DOHH2 (cell line): ENCODE results near the gene IL1R1.
"Not testable (repeated sequence)": the region's sequence is repeated elsewhere in the genome, so short reads cannot be mapped to it uniquely, and the experiment has no call there.

Source experiments
- H3F3A ChIP-seq: fragments of 200-600 bp; sonication (generic), shearing (Covaris generic); 2 replicates; pipeline ENCODE4 v1.6.0; 2016; ENCODE audit warnings: antibody characterized with exemption, mild to moderate bottlenecking; ENCODE audit not compliant: control insufficient read depth, insufficient read depth
- H3K27ac ChIP-seq: fragments of 200-600 bp; sonication (generic); 2 replicates; pipeline ENCODE4 v1.5.1; 2014; ENCODE audit warnings: low read depth, mild to moderate bottlenecking, low read length, moderate library complexity
- H3K27me3 ChIP-seq: fragments of 200-600 bp; sonication (generic); 2 replicates; pipeline ENCODE4 v1.6.1; 2014; ENCODE audit warnings: mild to moderate bottlenecking, low read length, mixed read lengths; ENCODE audit not compliant: control insufficient read depth
- H3K36me3 ChIP-seq: fragments of 200-600 bp; sonication (generic); 2 replicates; pipeline ENCODE4 v1.6.1; 2014; ENCODE audit warnings: mild to moderate bottlenecking, low read length, moderate library complexity, mixed read lengths; ENCODE audit not compliant: control insufficient read depth
- H3K4me1 ChIP-seq: fragments of 200-600 bp; sonication (generic); 2 replicates; pipeline ENCODE4 v1.6.1; 2014; ENCODE audit warnings: mild to moderate bottlenecking, low read length, mixed read lengths; ENCODE audit not compliant: control insufficient read depth
- H3K4me2 ChIP-seq: fragments of 200-600 bp; sonication (generic); 2 replicates; pipeline ENCODE4 v1.6.0; 2014; ENCODE audit warnings: mild to moderate bottlenecking, low read length, moderate library complexity
- H3K4me3 ChIP-seq: fragments of 200-600 bp; sonication (generic); 2 replicates; pipeline ENCODE4 v1.5.1; 2014; ENCODE audit warnings: mild to moderate bottlenecking, low read length, mixed read lengths
- H3K79me2 ChIP-seq: fragments of 200-600 bp; sonication (generic); 2 replicates; pipeline ENCODE4 v1.6.1; 2014; ENCODE audit warnings: mild to moderate bottlenecking, low read length, mixed read lengths; ENCODE audit not compliant: control insufficient read depth
- H3K9me2 ChIP-seq: fragments of 200-600 bp; sonication (generic); replicated peaks from 2 replicates; pipeline ENCODE4 v1.6.1; 2014; ENCODE audit warnings: mild to moderate bottlenecking, low read length, mixed read lengths; ENCODE audit not compliant: control insufficient read depth
- H3K9me3 ChIP-seq: fragments of 200-600 bp; sonication (generic); 2 replicates; pipeline ENCODE4 v1.6.1; 2014; ENCODE audit warnings: antibody characterized with exemption, low read length, mixed read lengths; ENCODE audit not compliant: control insufficient read depth, insufficient read depth
- H4K20me1 ChIP-seq: fragments of 200-600 bp; sonication (generic); 2 replicates; pipeline ENCODE4 v1.6.0; 2014; ENCODE audit warnings: low read depth, mild to moderate bottlenecking, antibody characterized with exemption, low read length, moderate library complexity; ENCODE audit not compliant: control insufficient read depth, insufficient read depth
- CTCF ChIP-seq: fragments of 200-600 bp; sonication (generic); IDR thresholded peaks from one replicate; pipeline ENCODE4 v1.5.1; 2014; ENCODE audit warnings: antibody characterized with exemption, mild to moderate bottlenecking, low read depth, low read length; ENCODE audit not compliant: poor library complexity, severe bottlenecking
- EZH2phosphoT487 ChIP-seq: fragments of 200-600 bp; sonication (generic); IDR thresholded peaks from 2 replicates; pipeline ENCODE4 v1.6.1; 2017; ENCODE audit warnings: borderline replicate concordance, mild to moderate bottlenecking, antibody characterized with exemption, low read length, moderate library complexity, mixed read lengths

The IL1R1 gene

GRCh38 chr2:102100371-102101096, 42.0 kb upstream of the IL1R1 start:
- H3K36me3 ChIP-seq = no peaks in the 10 kb centered on the region
- no peaks in the 10 kb centered on the region for H3K79me2 ChIP-seq
- no peaks in the 10 kb centered on the region for H3K4me1 ChIP-seq
- H3K27me3 ChIP-seq = no peaks in the 10 kb centered on the region
- H3F3A ChIP-seq = no peaks in the 10 kb centered on the region
- H3K9me3 ChIP-seq = no peaks in the 10 kb centered on the region
- TF ChIP-seq EZH2phosphoT487 = no peak
- no peak for TF ChIP-seq CTCF
- H3K27ac ChIP-seq = no peak overlapping the region
- no peak overlapping the region for H3K4me3 ChIP-seq
- no peaks in the 10 kb centered on the region for H3K9me2 ChIP-seq
- H3K4me2 ChIP-seq = no peak overlapping the region
- H4K20me1 ChIP-seq = no peaks in the 10 kb centered on the region

- Histone ChIP-seq H3K9me3 (no peaks in the 10 kb centered on the region), H3F3A (no peaks in the 10 kb centered on the region), H3K4me1 (no peaks in the 10 kb centered on the region), H4K20me1 (no peaks in the 10 kb centered on the region), H3K9me2 (no peaks in the 10 kb centered on the region), H3K4me2 (no peak overlapping the region), H3K4me3 (no peak overlapping the region), H3K27me3 (no peaks in the 10 kb centered on the region), H3K79me2 (no peaks in the 10 kb centered on the region), H3K36me3 (no peaks in the 10 kb centered on the region), H3K27ac (no peak overlapping the region)
- no peak for TF ChIP-seq EZH2phosphoT487
- no peak for TF ChIP-seq CTCF
Measured at GRCh38 chr2:102101097-102101848, 41.3 kb upstream of the IL1R1 start.

- H3K36me3 ChIP-seq = no peaks in the 10 kb centered on the region
- no peak overlapping the region for H3K27ac ChIP-seq
- no peaks in the 10 kb centered on the region for H3K79me2 ChIP-seq
- H3K9me2 ChIP-seq = no peaks in the 10 kb centered on the region
- TF ChIP-seq CTCF (no peak), EZH2phosphoT487 (no peak)
- H3K27me3 ChIP-seq = no peaks in the 10 kb centered on the region
- no peak overlapping the region for H3K4me3 ChIP-seq
- H3K9me3 ChIP-seq = no peaks in the 10 kb centered on the region
- H3K4me1 ChIP-seq = no peaks in the 10 kb centered on the region
- H3F3A ChIP-seq = no peaks in the 10 kb centered on the region
- H4K20me1 ChIP-seq = no peaks in the 10 kb centered on the region
- no peak overlapping the region for H3K4me2 ChIP-seq
Measured at GRCh38 chr2:102101849-102102635, 40.5 kb upstream of the IL1R1 start.

- H3K9me3 ChIP-seq, H3K79me2 ChIP-seq, H3K27ac ChIP-seq, H3K4me1 ChIP-seq, H3K4me2 ChIP-seq, H3K27me3 ChIP-seq, H3K9me2 ChIP-seq, H3K4me3 ChIP-seq, H3F3A ChIP-seq, H4K20me1 ChIP-seq, H3K36me3 ChIP-seq: not testable (repeated sequence)
Measured at GRCh38 chr2:102102636-102102948, 40.0 kb upstream of the IL1R1 start.
